HepG2 (cell line): ENCODE measurements around the gene SHTN1. TPM values are rescaled to one million over a fixed set of nuclear protein-coding genes. Genes with fewer than 3 reads are reported as not detected.

ENCODE experiments used
- ATAC-seq: fragments of 200-7000 bp; cut with Tn5 transposase; 3 replicates; pipeline ENCODE4 v1.9.1; 2020; ENCODE audit warnings: mild to moderate bottlenecking, moderate library complexity
- BruUV-seq: library from RNA; stranded (reverse); fragments of 400-500 nt; replicated peaks from 2 replicates; lab custom pipeline; 2021; lab: Mats Ljungman, UMichigan
- CTCF ChIA-PET: fragments of 300-600 bp; formaldehyde crosslinking; extraction: SDS; loops from one replicate; lab custom pipeline; 2021; ENCODE audit warnings: low total read pairs, inconsistent platforms, low intra/inter-chr PET ratio; lab: Yijun Ruan, JAX
- POLR2A ChIA-PET: fragments of 350-600 bp; sonication (Branson Sonifier 250); formaldehyde crosslinking; loops from one replicate; lab custom pipeline; 2020; ENCODE audit warnings: antibody characterized with exemption, inconsistent platforms; lab: Yijun Ruan, JAX
- DNase-seq: peaks from one replicate; pipeline ENCODE4 v3.0.0-alpha.2; 2015; ENCODE audit warnings: low spot score
- FAIRE-seq: peaks from 3 replicates; lab custom pipeline; 2011; peaks lifted over from hg19 to GRCh38; lab: Jason Lieb, UNC
- H2AFZ ChIP-seq: one replicate; pipeline ENCODE4 v1.6.1; 2011; ENCODE audit warnings: low read length, inconsistent platforms
- H3K27ac ChIP-seq: fragments of 300-600 bp; 3 replicates; pipeline ENCODE4 v1.8.0; 2011; ENCODE audit warnings: mixed run types, mild to moderate bottlenecking, mixed read lengths, low read length, inconsistent platforms; ENCODE audit not compliant: insufficient read depth; ENCODE audit errors: extremely low read length
- H3K27me3 ChIP-seq, 2 experiments: fragments of 200-600 bp in 1 of 2; 2 replicates in 1 of 2; 3 replicates in 1 of 2; pipeline versions ENCODE4 v1.6.0 to v1.8.0; 2011; ENCODE audit warnings: low read length in 2 of 2, mild to moderate bottlenecking in 2 of 2, moderate library complexity in 2 of 2, inconsistent platforms in 1 of 2; ENCODE audit not compliant: insufficient read depth in 2 of 2, control insufficient read depth in 1 of 2
- H3K36me3 ChIP-seq, 2 experiments: fragments of 200-600 bp in 1 of 2; replicated peaks in 1 of 2; 2 replicates in 1 of 2; 3 replicates in 1 of 2; pipeline versions ENCODE4 v1.5.1 to v1.8.0; 2011; ENCODE audit warnings: low read length in 2 of 2, inconsistent platforms in 1 of 2; ENCODE audit not compliant: insufficient read depth in 2 of 2, control insufficient read depth in 1 of 2
- H3K4me1 ChIP-seq: 2 replicates; pipeline ENCODE4 v1.5.1; 2012; ENCODE audit warnings: low read length, inconsistent platforms; ENCODE audit not compliant: insufficient read depth
- H3K4me2 ChIP-seq: 2 replicates; pipeline ENCODE4 v1.6.0; 2011; ENCODE audit warnings: low read depth, low read length, inconsistent platforms
- H3K4me3 ChIP-seq, 3 experiments: fragments of 200-600 bp in 1 of 3; sonication (generic), shearing (Covaris generic) in 1 of 3; replicated peaks in 1 of 3; 2 replicates each; pipeline ENCODE4 v1.5.1; 2011 to 2016; ENCODE audit warnings: low read length in 3 of 3, inconsistent platforms in 2 of 3, low read depth in 2 of 3, mild to moderate bottlenecking in 2 of 3, control low read depth in 1 of 3, mixed read lengths in 1 of 3; ENCODE audit not compliant: insufficient read depth in 1 of 3
- H3K79me2 ChIP-seq: one replicate; pipeline ENCODE4 v1.6.1; 2011; ENCODE audit warnings: low read length, inconsistent platforms; ENCODE audit not compliant: insufficient read depth
- H3K9ac ChIP-seq: 2 replicates; pipeline ENCODE4 v1.6.0; 2011; ENCODE audit warnings: mild to moderate bottlenecking, low read depth, low read length, inconsistent platforms; ENCODE audit not compliant: insufficient read depth
- H3K9me3 ChIP-seq: 2 replicates; pipeline ENCODE4 v1.5.1; 2012; ENCODE audit warnings: mild to moderate bottlenecking, low read length
- H4K20me1 ChIP-seq: 2 replicates; pipeline ENCODE4 v1.6.0; 2011; ENCODE audit warnings: inconsistent platforms, mild to moderate bottlenecking, low read length, moderate library complexity; ENCODE audit not compliant: insufficient read depth
- ETV5 ChIP-seq: IDR thresholded peaks from 2 replicates; pipeline ENCODE4 v1.6.1; 2018; ENCODE audit warnings: missing biosample characterization, missing genetic modification reagents, inconsistent platforms, borderline replicate concordance
- KDM2A ChIP-seq: sonication (generic); formaldehyde crosslinking; IDR thresholded peaks from 2 replicates; pipeline ENCODE4 v1.4.0; 2020; ENCODE audit warnings: low read depth, missing genetic modification reagents, borderline replicate concordance
- NR2F6 ChIP-seq, 2 experiments: IDR thresholded peaks; 2 replicates each; pipeline ENCODE4 v1.6.1; 2016; ENCODE audit warnings: antibody characterized with exemption in 1 of 2, mild to moderate bottlenecking in 1 of 2
- REXO4 ChIP-seq: sonication (generic); formaldehyde crosslinking; IDR thresholded peaks from 2 replicates; pipeline ENCODE4 v1.8.0; 2022; ENCODE audit warnings: missing genetic modification reagents, mild to moderate bottlenecking, borderline replicate concordance
- SMC3 ChIP-seq: IDR thresholded peaks from 2 replicates; pipeline ENCODE4 v1.6.1; 2011; ENCODE audit warnings: low read length, improper control_type of control experiment
- ZNF18 ChIP-seq: sonication (generic); formaldehyde crosslinking; IDR thresholded peaks from 2 replicates; pipeline ENCODE4 v1.8.0; 2022; ENCODE audit warnings: mild to moderate bottlenecking, missing genetic modification reagents; ENCODE audit not compliant: insufficient replicate concordance
- ZNF563 ChIP-seq: sonication (generic); formaldehyde crosslinking; IDR thresholded peaks from 2 replicates; pipeline ENCODE4 v1.8.0; 2022; ENCODE audit warnings: mild to moderate bottlenecking, moderate library complexity, missing genetic modification reagents
- WGBS: methylation state at CpG from one replicate; pipeline ENCODE4 v1.1.6; 2017; ENCODE audit warnings: low lambda C conversion rate; 5-methylcytosine and 5-hydroxymethylcytosine counted together
- in situ Hi-C: cut with HindIII; loops from 2 replicates; pipeline ENCODE4 v1.10.0; 2017; ENCODE audit warnings: low pct_unique_long_range_greater_than_20kb; ENCODE audit not compliant: extremely low pct_ligation_motif_present
- intact Hi-C: fragments of 100-400 bp; cut with micrococcal nuclease; formaldehyde crosslinking; loops from one replicate; pipeline ENCODE4 v1.10.0; 2022; ENCODE audit not compliant: unreplicated experiment
- polyA plus RNA-seq, 8 experiments: library from polyadenylated mRNA; depleted of rRNA in 3 of 8; stranded (reverse) in 7 of 8; unstranded in 1 of 8; fragments of >200 nt; fragmentation: Illumina TruSeq in 4 of 8; extraction: Trizol in 4 of 8; gene quantifications; 2 replicates each; pipeline versions ENCODE4 v1.2.1 to v1.2.3, GENCODE V29; 2011 to 2016; ENCODE audit warnings: low read depth in 4 of 8, missing spikeins in 1 of 8, mixed read lengths in 1 of 8; ENCODE audit not compliant: insufficient read depth in 1 of 8
- total RNA-seq, 5 experiments: library from RNA; depleted of rRNA; stranded (reverse); fragments of >200 nt; fragmentation: Illumina TruSeq; extraction: Trizol; gene quantifications; 2 replicates each; pipeline ENCODE4 v1.2.3, GENCODE V29; 2016; ENCODE audit warnings: low read depth in 1 of 5
- TF ChIP-seq, protein P1 (sequence below): sonication (generic); formaldehyde crosslinking; IDR thresholded peaks from 2 replicates; pipeline ENCODE4 v1.4.0; 2020; ENCODE audit warnings: missing genetic modification reagents, mild to moderate bottlenecking, borderline replicate concordance

SHTN1 gene
- total and polyA plus RNA-seq, 2 of the 13 experiments (the other 11 are each of a cell fraction or from before 2014, with no cell fraction given) = 11.3 to 15.6 TPM

GRCh38 chr10:116973371-116973905 is 31.5 kb downstream of the SHTN1 start:
- no peak for DNase-seq
- H3K4me3 ChIP-seq = no peak overlapping the region
- H3K27ac ChIP-seq = no peak overlapping the region
- CTCF ChIA-PET = no interaction called here
- no peaks in the 10 kb centered on the region for H3K9me3 ChIP-seq
- no peak overlapping the region for H3K4me2 ChIP-seq
- H3K9ac ChIP-seq = no peak overlapping the region
- peaks cover 2 to 20% of the 10 kb centered on the region in 2 experiments; a peak in 3 of 5 replicates for H3K36me3 ChIP-seq
- intact Hi-C loops = no loop called here
- ATAC-seq = no peak
- in situ Hi-C loops = no loop called here
- POLR2A ChIA-PET = no interaction called here
- 96% methylated on average over 4 of the region's 4 CpGs for WGBS
- H4K20me1 ChIP-seq = no peaks in the 10 kb centered on the region
- H3K79me2 ChIP-seq = no peaks in the 10 kb centered on the region
- BruUV-seq = no TSS peak
- H3K27me3 ChIP-seq = no peaks in the 10 kb centered on the region
- no peaks in the 10 kb centered on the region for H3K4me1 ChIP-seq
- no peak for FAIRE-seq
- H2AFZ ChIP-seq = no peak overlapping the region
- TF ChIP-seq NR2F6 (IDR thresholded peaks at IDR 0.05) (no peak), NR2F6 (CRISPR knock-in tag; IDR thresholded peaks at IDR 0.05) (no peak), KDM2A (CRISPR knock-in tag) (no peak), ETV5 (CRISPR knock-in tag) (no peak), ZNF18 (no peak), SMC3 (no peak), ZNF563 (CRISPR knock-in tag) (no peak)

GRCh38 chr10:116972131-116972530 is 32.9 kb downstream of the SHTN1 start:
- peaks cover 2 to 14% of the 10 kb centered on the region in 2 experiments; a peak in 4 of 5 replicates for H3K36me3 ChIP-seq
- FAIRE-seq (no peak), ATAC-seq (no peak), DNase-seq (no peak)
- H3K27ac ChIP-seq = no peak overlapping the region
- BruUV-seq = no TSS peak
- H3K27me3 ChIP-seq = no peaks in the 10 kb centered on the region
- H3K79me2 ChIP-seq = no peaks in the 10 kb centered on the region
- in situ Hi-C loops = no loop called here
- CTCF ChIA-PET = no interaction called here
- H3K4me3 ChIP-seq = no peak overlapping the region
- H2AFZ ChIP-seq = no peak overlapping the region
- H3K9ac ChIP-seq = no peak overlapping the region
- WGBS = 100% methylated on average over 1 of the region's 1 CpG
- TF ChIP-seq, protein P1, sequence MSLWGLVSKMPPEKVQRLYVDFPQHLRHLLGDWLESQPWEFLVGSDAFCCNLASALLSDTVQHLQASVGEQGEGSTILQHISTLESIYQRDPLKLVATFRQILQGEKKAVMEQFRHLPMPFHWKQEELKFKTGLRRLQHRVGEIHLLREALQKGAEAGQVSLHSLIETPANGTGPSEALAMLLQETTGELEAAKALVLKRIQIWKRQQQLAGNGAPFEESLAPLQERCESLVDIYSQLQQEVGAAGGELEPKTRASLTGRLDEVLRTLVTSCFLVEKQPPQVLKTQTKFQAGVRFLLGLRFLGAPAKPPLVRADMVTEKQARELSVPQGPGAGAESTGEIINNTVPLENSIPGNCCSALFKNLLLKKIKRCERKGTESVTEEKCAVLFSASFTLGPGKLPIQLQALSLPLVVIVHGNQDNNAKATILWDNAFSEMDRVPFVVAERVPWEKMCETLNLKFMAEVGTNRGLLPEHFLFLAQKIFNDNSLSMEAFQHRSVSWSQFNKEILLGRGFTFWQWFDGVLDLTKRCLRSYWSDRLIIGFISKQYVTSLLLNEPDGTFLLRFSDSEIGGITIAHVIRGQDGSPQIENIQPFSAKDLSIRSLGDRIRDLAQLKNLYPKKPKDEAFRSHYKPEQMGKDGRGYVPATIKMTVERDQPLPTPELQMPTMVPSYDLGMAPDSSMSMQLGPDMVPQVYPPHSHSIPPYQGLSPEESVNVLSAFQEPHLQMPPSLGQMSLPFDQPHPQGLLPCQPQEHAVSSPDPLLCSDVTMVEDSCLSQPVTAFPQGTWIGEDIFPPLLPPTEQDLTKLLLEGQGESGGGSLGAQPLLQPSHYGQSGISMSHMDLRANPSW (CRISPR knock-in tag) = no peak
- TF ChIP-seq REXO4 (CRISPR knock-in tag) = no peak
- H3K4me2 ChIP-seq = no peak overlapping the region
- intact Hi-C loops = no loop called here
- POLR2A ChIA-PET = no interaction called here
- no peaks in the 10 kb centered on the region for H3K9me3 ChIP-seq
- no peaks in the 10 kb centered on the region for H4K20me1 ChIP-seq
- H3K4me1 ChIP-seq = no peaks in the 10 kb centered on the region
